Stimulated activated CD8-positive, alpha-beta memory T cell treated with anti-CD3 and anti-CD28 coated beads, Interleukin-7, amount 100 ng/mL, for 4 hours (primary cell): ENCODE data around the gene APCDD1.

Experiments used
- DNase-seq, 2 donors: peaks; one replicate each; pipeline ENCODE4 v3.0.0-alpha.2; 2020; ENCODE audit warnings: low read depth in 2 of 2

APCDD1 gene

GRCh38 chr18:10453806-10454680, at the start of gene APCDD1:
Gene APCDD1, plus strand, starts transcription at chr18:10454635. Its CDS starts 347 bp downstream, at chr18:10454982.
- DNase-seq, result no peak

GRCh38 chr18:10405014-10405493, 49.4 kb upstream of the APCDD1 start:
- no peak for DNase-seq

- no peak for DNase-seq
Observed at GRCh38 chr18:10405816-10406663, 48.4 kb upstream of the APCDD1 start.

DNA sequence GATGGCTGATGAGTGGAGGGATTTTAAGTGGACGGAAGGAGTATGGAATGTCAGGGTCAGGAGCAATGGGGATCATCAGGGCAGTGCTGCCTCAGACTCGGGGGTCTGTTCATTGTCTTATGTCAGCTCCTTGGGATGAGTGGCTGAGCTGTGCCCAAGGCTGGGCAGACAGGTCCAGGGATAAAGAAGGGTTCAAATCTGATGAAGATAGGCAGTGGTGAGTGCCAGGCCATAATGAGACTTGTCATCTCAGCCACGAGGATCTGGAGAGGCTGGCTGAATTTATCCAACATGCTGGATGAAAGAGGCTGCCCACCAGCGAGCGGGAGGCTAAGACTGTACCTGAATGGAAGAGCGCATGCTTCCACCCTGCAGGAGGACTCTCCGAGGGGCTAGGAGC, 46.3 kb upstream of the APCDD1 start:
- DNase-seq, result no peak

DNA sequence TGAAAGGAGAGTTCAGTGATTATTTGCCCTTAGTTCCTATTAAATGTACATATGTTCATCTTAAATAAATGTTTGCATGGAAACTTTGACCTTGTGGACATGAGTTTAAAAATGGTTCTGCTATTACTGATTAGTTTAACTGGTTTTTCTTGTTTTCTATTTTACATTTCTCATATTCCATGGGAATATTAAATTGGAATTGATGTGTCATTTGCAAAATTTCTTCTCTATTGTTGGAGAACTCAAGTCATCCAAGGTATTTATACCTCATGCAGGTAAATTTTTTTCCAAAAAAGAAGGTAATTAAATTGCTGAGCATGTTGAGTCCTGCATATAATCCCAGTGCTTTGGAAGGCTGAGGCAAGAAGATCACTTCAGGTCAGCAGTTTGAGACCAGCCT, 45.4 kb upstream of the APCDD1 start:
- DNase-seq, result no peak

DNA sequence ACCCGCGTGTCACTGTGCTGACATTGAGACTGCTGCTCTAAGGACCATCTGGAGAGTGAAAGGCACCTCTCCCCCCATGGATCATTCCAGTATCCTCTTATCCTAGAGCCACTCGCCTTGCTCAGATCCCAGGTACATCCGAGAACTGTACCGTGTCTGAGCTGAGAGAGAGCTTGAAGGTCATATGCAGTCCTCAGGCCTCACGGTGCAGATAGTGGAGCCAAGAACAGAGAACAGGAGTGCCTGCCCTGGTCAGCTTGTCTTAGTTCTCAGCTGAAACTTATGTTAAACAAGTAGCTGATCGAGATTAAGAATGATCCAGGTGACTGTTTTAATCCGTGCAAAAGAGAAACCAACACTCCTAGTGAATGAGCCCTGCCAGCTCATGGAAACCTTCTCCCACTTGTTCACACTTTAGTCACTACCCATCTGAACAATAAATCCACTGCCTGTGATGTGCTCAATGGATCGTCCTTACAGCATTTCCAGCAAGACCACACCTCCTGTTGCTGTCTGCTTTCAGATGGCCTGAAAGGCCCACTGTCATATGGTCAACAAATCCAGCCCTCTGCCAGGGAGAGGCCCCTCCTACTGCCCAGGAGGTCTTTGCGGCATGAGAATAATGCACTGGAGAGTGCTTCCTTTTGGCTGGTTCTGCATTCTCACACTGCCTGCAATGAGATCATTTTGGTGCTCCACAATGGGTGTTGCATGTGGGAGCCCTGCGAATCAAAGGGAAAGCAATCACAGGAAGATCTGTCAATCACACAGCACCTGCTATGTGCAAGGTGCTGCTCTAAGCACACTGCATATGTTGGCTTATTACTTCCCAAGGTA, 43.7 kb upstream of the APCDD1 start:
- DNase-seq, result no peak

DNA sequence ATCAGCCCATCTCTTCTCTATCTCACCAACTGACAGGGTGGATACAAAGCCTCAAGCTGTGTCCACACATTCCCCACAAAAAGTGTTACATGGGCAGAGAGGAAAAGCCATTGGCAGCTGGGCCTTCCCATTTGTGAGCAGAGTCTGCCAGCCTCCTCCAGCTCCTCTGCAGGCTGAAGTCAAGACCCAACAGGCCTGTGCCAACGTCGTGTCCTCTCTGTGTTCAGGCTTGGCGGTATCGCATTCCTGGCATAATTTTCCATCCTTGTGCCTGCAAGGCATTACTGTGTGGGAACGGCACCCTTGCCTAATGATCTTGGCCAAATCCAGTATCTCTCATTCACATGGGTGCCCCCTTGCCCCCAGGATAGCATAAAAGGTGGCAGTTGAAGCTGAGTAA, 41.5 kb upstream of the APCDD1 start:
- no peak for DNase-seq

GRCh38 chr18:10413722-10414121, 40.7 kb upstream of the APCDD1 start:
- no peak for DNase-seq

DNA sequence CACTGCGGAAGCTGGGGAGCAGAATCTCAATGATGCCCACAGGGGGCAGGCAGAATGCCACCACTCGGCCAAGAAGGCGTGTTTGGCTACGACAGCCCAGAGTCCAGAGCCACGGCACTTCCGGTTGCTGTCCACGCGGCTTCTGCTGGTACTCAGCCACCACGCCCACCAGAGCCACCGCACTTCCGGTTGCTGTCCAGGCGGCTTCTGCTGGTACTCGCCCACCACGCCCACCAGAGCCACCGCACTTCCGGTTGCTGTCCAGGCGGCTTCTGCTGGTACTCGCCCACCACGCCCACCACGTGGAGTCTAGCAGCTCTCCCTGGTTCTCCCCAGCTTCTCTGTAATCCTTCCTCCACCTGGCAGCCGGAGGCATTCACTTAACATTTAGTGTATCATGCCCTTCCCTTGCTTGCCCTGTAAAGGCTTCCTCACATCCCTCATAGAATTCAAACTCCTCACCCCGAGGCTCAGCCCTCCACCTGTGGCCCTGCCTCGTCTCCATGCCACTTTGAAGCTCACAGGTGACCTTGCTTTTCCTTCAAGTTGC, 40.1 kb upstream of the APCDD1 start:
- no peak for DNase-seq

- DNase-seq, result no peak
Observed at GRCh38 chr18:10416065-10416464, 38.4 kb upstream of the APCDD1 start.

DNA sequence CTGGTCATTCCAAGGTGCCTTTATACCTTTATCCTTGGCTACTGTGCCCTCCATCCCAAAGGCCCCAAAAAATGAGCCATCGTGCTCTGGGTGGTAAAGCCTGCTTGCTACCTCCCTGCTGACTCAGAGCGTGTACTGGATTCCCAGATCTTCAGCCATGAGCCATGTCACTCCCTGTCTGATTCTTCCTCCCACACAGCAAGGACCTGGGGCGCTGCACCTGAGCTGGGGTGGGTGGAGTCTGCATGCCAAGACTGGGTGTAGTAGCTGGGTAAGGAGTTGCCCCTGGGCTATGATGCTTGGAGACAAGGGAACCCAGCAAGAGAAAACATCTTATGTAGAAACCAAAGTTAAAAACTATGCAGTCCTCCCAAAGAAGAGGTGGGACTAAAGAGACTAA, 37.2 kb upstream of the APCDD1 start:
- DNase-seq, result no peak

DNA sequence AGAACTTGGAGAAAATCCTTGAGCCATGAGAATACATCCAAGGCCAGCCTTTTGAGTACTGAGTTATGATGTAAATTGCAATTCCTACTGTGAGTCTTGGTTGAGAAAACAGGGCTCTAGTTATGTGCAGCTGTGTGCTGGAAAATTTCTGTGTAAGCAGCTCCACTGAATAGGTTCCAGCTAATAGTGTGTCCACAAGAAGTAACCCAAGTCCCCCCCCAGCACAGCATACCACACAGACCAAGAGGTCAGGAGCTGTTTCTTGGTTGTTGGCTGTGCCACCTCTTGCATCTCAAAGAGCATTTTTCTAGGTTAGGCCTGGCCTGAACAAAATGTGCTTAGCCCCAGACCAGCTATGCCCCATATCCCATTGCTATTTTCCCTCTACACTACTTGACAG, 36.8 kb upstream of the APCDD1 start:
- no peak for DNase-seq

GRCh38 chr18:10418836-10419235, 35.6 kb upstream of the APCDD1 start:
- no peak for DNase-seq

DNA sequence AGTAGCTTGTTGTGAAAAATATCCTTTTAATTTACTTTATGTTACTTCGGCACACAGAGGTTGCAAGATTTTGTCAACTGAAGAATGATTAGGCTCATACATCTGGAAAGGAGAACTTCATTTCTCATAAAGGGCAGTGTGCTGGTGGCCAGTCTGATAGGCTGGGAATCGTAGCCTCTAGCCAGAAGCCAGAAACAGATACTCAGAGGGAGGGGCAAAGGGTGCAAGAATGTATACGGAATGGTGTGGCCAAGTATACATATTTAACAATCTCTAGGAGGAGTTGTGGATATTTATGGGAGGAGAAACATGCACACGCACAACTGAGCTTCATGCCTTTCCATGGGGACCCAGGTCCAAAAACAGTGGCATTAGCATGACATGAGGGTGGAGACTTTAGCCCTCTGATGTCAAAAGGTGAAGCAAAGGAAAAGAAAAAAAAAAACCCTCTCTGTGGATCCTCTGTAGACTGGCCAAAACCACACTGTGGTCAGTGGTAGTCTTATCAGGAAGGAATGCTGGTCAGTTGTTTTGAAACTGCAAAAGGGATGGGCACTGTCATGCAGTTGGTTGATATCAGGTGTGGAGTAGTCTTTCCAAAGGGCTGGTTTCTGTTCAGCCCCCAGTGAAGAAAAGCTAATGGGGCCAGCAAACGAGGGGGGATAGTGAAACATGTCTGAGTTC, 34.9 kb upstream of the APCDD1 start:
- DNase-seq, result no peak

GRCh38 chr18:10420561-10421352, 33.7 kb upstream of the APCDD1 start:
- DNase-seq, result no peak

GRCh38 chr18:10421859-10422258, 32.6 kb upstream of the APCDD1 start:
- no peak for DNase-seq

- DNase-seq, result no peak
Observed at GRCh38 chr18:10422731-10423130, 31.7 kb upstream of the APCDD1 start.

DNA sequence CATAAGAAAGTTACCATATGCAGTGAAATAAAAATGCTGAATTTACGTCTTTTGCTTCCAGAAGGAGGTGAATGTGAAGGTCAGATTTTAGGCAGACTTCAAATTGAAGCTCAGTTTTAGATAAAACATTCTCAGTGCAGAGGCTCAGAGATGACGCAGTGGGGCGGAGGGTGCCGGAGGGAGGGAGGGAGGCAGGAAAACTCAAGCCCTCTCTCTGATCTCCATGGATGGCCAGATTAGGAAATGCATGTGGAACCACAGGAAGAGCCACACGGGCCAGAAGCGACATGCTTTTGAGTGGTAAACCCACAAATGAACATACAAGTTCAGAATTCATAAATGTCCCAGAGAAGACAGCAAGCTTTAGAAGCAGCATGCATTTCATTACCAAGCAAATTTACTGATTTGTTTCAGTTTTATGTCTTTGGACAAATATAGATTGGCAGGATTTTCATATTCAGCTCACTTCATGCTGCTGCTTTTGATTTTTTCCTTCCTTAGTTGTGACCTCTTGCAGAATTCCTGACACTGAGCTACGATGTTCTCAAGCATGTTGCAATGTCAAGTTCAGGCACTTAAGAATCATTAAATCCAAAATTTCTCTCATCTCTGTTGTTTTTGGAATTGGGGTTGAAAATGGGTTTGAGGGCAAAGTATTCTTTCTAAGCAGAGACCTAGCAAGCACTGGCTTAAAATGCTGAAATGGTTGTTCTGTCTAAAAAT, 29.7 kb upstream of the APCDD1 start:
- DNase-seq, result no peak

GRCh38 chr18:10430677-10431076, 23.8 kb upstream of the APCDD1 start:
- no peak for DNase-seq
